Right lobe of liver (tissue), 4 donors: Measurements from ENCODE around the gene KIAA1671.

Experiments used
- CTCF ChIP-seq, 4 donors: fragments of 200-600 bp in 3 of 4; fragments of 450-650 bp in 1 of 4; IDR thresholded peaks; one replicate each; pipeline versions ENCODE4 v1.5.1 to v1.8.0; 2016 to 2022; ENCODE audit warnings: antibody characterized with exemption in 4 of 4, mild to moderate bottlenecking in 2 of 4
- POLR2A ChIP-seq: fragments of 450-650 bp; IDR thresholded peaks from one replicate; pipeline ENCODE4 v1.6.1; 2017; ENCODE audit warnings: antibody characterized with exemption, mild to moderate bottlenecking
- donor health status: DM: no; HTN: no; CAD: no.
- donor health status: DM: no; HTN: no; CAD: no.
- donor health status: DM: no; HTN: yes; CAD: no.

- no peak for TF ChIP-seq POLR2A
- TF ChIP-seq CTCF (IDR thresholded peaks at IDR 0.05) = no peak
Observed at GRCh38 chr22:25096638-25097405, 144.3 kb downstream of the KIAA1671 start.
